ENCODE data around the gene CHMP3. TPM values are rescaled to one million over a fixed set of nuclear protein-coding genes. Genes with fewer than 3 reads are reported as not detected.

CHMP3 gene
- total and polyA plus RNA-seq, 2 of the 13 experiments (the other 11 are each of a cell fraction or from before 2014, with no cell fraction given), result 64.1 to 114 TPM

DNA sequence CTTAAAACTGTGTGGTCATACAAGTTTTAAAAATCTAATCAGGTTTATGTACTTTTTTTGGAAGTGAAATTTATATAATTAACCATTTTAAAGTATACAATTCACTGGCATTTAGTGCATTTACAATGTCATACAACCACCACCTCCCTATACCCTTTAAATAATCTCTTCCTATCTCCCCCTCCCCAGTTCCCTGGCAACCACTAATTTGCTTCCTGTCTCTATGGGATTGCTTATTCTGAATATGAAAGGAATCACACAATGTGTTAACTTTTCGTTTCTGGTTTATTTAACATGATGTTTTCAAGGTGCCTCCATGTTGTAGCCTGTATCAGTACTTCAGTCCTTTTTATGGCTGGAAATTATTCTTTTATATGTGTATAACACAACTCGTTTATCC, 19.4 kb downstream of the CHMP3 start:
- CTCF ChIA-PET (ENCODE audit: low intra/inter-chr PET ratio, low total read pairs), result no interaction called here
- BruUV-seq (replicated peaks), result no TSS peak
- POLR2A ChIA-PET, result no interaction called here

More for the DNA sequence above, 19.4 kb downstream of the CHMP3 start:
- no peak for FAIRE-seq
- H3K79me2 ChIP-seq (ENCODE audit: insufficient read depth, low read length), result no peaks in the 10 kb centered on the region
- WGBS (ENCODE audit: low lambda C conversion rate), result 91% methylated on average over 2 of the region's 2 CpGs
- intact Hi-C loops (cut with micrococcal nuclease; ENCODE audit: unreplicated experiment) (no loop called here), in situ Hi-C loops (cut with HindIII; ENCODE audit: extremely low pct_ligation_motif_present, low pct_unique_long_range_greater_than_20kb) (no loop called here)
- no peaks in the 10 kb centered on the region for H4K20me1 ChIP-seq (ENCODE audit: insufficient read depth, low read length)
- no peaks in the 10 kb centered on the region for H3K27me3 ChIP-seq (ENCODE audit: control insufficient read depth in 1 of 2, insufficient read depth in 2 of 2, low read length in 2 of 2)
- H3K36me3 ChIP-seq (replicated peaks in 1 of 2; ENCODE audit: control insufficient read depth in 1 of 2, insufficient read depth in 2 of 2, low read length in 2 of 2), result peaks cover 0 to 1% of the 10 kb centered on the region in 2 experiments; a peak in 1 of 5 replicates
- no peak overlapping the region for H3K4me2 ChIP-seq (ENCODE audit: low read depth, low read length)
- DNase-seq (ENCODE audit: low spot score), result no peak
- H3K4me1 ChIP-seq (ENCODE audit: insufficient read depth, low read length), result peaks cover 42% of the 10 kb centered on the region
- no peak overlapping the region for H2AFZ ChIP-seq (ENCODE audit: low read length)
- no peak overlapping the region for H3K4me3 ChIP-seq (replicated peaks in 1 of 3; ENCODE audit: insufficient read depth in 1 of 3, low read depth in 2 of 3, low read length in 3 of 3)
- no peak overlapping the region for H3K9ac ChIP-seq (ENCODE audit: insufficient read depth, low read depth, low read length)
- peak overlapping the region; percentile 3 for H3K27ac ChIP-seq (ENCODE audit: extremely low read length, insufficient read depth, low read length)
- peak; percentile 59 for ATAC-seq
- no peaks in the 10 kb centered on the region; the same call in 1 of the 2 replicates for H3K9me3 ChIP-seq (ENCODE audit: low read length)
- TF ChIP-seq KDM5A (IDR thresholded peaks at IDR 0.05; ENCODE audit: borderline replicate concordance, low read length), result no peak
- TF ChIP-seq, protein P1, sequence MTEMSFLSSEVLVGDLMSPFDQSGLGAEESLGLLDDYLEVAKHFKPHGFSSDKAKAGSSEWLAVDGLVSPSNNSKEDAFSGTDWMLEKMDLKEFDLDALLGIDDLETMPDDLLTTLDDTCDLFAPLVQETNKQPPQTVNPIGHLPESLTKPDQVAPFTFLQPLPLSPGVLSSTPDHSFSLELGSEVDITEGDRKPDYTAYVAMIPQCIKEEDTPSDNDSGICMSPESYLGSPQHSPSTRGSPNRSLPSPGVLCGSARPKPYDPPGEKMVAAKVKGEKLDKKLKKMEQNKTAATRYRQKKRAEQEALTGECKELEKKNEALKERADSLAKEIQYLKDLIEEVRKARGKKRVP (CRISPR knock-in tag; IDR thresholded peaks at IDR 0.05), result no peak
- no peak for TF ChIP-seq NR3C1 (CRISPR knock-in tag; IDR thresholded peaks at IDR 0.05)
- no peak for TF ChIP-seq TBL1XR1 (IDR thresholded peaks at IDR 0.05; ENCODE audit: borderline replicate concordance, low read length, partially characterized antibody)
- TF ChIP-seq ZNF160 (CRISPR knock-in tag; IDR thresholded peaks at IDR 0.05), result no peak
- no peak for TF ChIP-seq REPIN1 (CRISPR knock-in tag; IDR thresholded peaks at IDR 0.05; ENCODE audit: borderline replicate concordance, low read depth)
- no peak for TF ChIP-seq HOXA7 (CRISPR knock-in tag; IDR thresholded peaks at IDR 0.05)
- no peak for TF ChIP-seq ZNF672 (CRISPR knock-in tag; IDR thresholded peaks at IDR 0.05)
- TF ChIP-seq CENPX (CRISPR knock-in tag; IDR thresholded peaks at IDR 0.05), result no peak
- TF ChIP-seq BCL6 (CRISPR knock-in tag; IDR thresholded peaks at IDR 0.05), result no peak
- no peak for TF ChIP-seq ESRRA (CRISPR knock-in tag; IDR thresholded peaks at IDR 0.05; ENCODE audit: low read depth)
- no peak for TF ChIP-seq HIVEP1 (CRISPR knock-in tag; IDR thresholded peaks at IDR 0.05)
- no peak for TF ChIP-seq ZBTB4 (CRISPR knock-in tag; IDR thresholded peaks at IDR 0.05; ENCODE audit: borderline replicate concordance)

All from HepG2 (cell line).